Psoas muscle (tissue), 8 donors: ENCODE results near the gene ACACA. TPM values are rescaled to one million over a fixed set of nuclear protein-coding genes. Genes with fewer than 3 reads are reported as not detected.

Source experiments
- ATAC-seq, 4 donors: fragments of 200-7000 bp; cut with Tn5 transposase; one replicate each; pipeline ENCODE4 v1.9.1; 2020; ENCODE audit warnings: moderate library complexity in 3 of 4, mild to moderate bottlenecking in 2 of 4
- DNase-seq, 2 donors: peaks; one replicate each; pipeline ENCODE4 v3.0.0-alpha.2; 2020
- H3K27ac ChIP-seq: fragments of 200-600 bp; one replicate; pipeline ENCODE4 v1.8.0; 2022
- H3K27me3 ChIP-seq, 3 donors: fragments of 200-600 bp in 1 of 3; one replicate each; pipeline versions ENCODE4 v1.6.1 to v1.8.0; 2013 to 2022; ENCODE audit warnings: low read length in 2 of 3, mild to moderate bottlenecking in 2 of 3, moderate library complexity in 1 of 3; ENCODE audit not compliant: insufficient read depth in 3 of 3
- H3K36me3 ChIP-seq, 2 donors: fragments of 200-600 bp in 1 of 2; one replicate each; pipeline versions ENCODE4 v1.6.1 to v1.8.0; 2013 to 2022; ENCODE audit warnings: low read depth in 1 of 2, mild to moderate bottlenecking in 1 of 2, moderate library complexity in 1 of 2; ENCODE audit not compliant: insufficient read depth in 1 of 2
- H3K4me1 ChIP-seq: fragments of 200-600 bp; one replicate; pipeline ENCODE4 v1.8.0; 2022
- H3K4me3 ChIP-seq: fragments of 200-600 bp; one replicate; pipeline ENCODE4 v1.8.0; 2022; ENCODE audit warnings: mild to moderate bottlenecking
- H3K9me3 ChIP-seq: fragments of 200-600 bp; one replicate; pipeline ENCODE4 v1.8.0; 2022
- WGBS, 3 donors: extraction: QIAGEN DNeasy Blood & Tissue Kit; methylation state at CpG; one replicate each; pipeline versions ENCODE4 v1.1.6 to v1.1.7; 2013; 5-methylcytosine and 5-hydroxymethylcytosine counted together
- intact Hi-C, 2 donors: fragments of 100-400 bp; cut with DNase I; formaldehyde crosslinking; loops; one replicate each; pipeline versions ENCODE4 v1.11.0 to v1.14.2; 2022
- polyA plus RNA-seq, 3 donors: library from polyadenylated mRNA; stranded (reverse); fragments of 200-250 nt; gene quantifications; one replicate each; pipeline ENCODE4 v1.2.3, GENCODE V29; 2013
- total RNA-seq, 4 donors: library from RNA; stranded (reverse); fragmentation: NEBNext Ultra II Directional in 2 of 4; extraction: Animal tissue kit (Norgen Biotek cat#: 25700) in 2 of 4; gene quantifications; one replicate each; pipeline versions ENCODE4 v1.2.1 to v1.2.4, GENCODE V29; 2021 to 2023
- TF ChIP-seq, protein P1 (sequence below): fragments of 200-600 bp; IDR thresholded peaks from one replicate; pipeline ENCODE4 v1.8.0; 2022; ENCODE audit warnings: antibody characterized with exemption
- donor health status: healthy with polysubstance abuse.
- donor health status: DM: no; HTN: no; CAD: no; lungs with moderate emphysema.
- donor health status: Bipolar disorder and iron deficiency.
- donor health status: healthy.
- donor health status: DM: yes; HTN: yes; CAD: no.
- donor health status: DM: no; HTN: no; CAD: no.
- donor health status: DM: no; HTN: no; CAD: no.
- donor health status: DM: yes; HTN: yes; CAD: no.

The ACACA gene
- total and polyA plus RNA-seq, 7 donors, result 7.2 to 42.6 (median 21.5) TPM

DNA sequence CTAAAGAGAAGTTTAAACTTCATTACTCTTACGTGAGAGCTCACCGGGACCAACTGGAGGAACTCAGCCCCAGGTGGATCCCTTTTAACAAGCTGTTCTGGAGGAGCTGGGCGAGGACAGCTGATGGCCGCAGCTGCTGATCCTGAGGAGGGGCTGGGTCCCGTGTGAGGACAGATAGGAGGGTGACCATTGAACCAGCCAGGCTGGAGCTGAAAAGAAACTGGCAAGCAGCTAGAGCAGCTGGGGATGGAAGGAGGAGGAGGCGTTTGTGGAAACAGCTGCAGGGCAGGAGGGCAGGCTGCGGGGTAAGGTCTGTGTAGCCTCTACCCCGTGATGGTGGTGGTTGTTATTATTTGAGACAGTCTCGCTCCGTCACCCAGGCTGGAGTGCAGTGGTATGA is 338.4 kb downstream of the ACACA start:
- no peak for DNase-seq
- H3K27ac ChIP-seq, result peak overlapping the region; percentile 54

DNA sequence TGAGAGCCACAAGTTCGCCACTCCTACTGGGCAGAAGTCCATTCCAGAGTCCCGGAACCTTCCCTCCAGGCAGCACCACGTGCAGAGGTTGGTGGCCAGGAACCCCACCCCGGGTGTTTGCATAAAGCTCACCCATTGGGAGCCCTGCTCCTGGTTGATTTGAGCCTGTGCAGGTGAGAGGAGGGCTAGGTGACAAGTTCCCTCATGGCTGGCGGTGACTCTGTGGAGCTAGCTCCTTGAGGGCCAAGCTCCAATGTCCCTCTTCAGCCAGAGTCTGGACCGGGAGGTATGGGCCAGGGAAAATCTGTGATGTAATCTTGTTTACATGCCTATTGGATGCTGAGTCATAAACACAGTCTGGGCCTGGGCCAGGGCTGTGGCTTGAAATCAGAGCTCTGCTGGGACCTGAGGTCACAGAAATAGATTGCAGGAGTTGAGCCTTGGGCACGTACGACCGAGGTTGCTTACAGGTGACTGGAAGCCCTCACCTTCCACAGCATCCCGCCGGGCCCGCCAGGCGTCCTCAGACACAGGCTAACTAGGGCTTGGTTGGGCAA is 339.0 kb downstream of the ACACA start:
- Histone ChIP-seq H3K27me3 (peaks cover 0 to 3% (median 0%) of the 10 kb centered on the region in 3 donors), H3K4me3 (no peak overlapping the region), H3K36me3 (no peaks in the 10 kb centered on the region), H3K4me1 (peaks cover 4% of the 10 kb centered on the region), H3K9me3 (no peaks in the 10 kb centered on the region), H3K27ac (peak overlapping the region; percentile 54)
- intact Hi-C loops, result loop anchor here in 1 of 2 donors (10.0 kb wide), 1 partner anchor 57 kb away; no protein-coding TSS in a partner anchor
- ATAC-seq (peak; percentile 91 to 97 (median 96)), DNase-seq (peak; percentile 72 to 85)
- TF ChIP-seq, protein P1, sequence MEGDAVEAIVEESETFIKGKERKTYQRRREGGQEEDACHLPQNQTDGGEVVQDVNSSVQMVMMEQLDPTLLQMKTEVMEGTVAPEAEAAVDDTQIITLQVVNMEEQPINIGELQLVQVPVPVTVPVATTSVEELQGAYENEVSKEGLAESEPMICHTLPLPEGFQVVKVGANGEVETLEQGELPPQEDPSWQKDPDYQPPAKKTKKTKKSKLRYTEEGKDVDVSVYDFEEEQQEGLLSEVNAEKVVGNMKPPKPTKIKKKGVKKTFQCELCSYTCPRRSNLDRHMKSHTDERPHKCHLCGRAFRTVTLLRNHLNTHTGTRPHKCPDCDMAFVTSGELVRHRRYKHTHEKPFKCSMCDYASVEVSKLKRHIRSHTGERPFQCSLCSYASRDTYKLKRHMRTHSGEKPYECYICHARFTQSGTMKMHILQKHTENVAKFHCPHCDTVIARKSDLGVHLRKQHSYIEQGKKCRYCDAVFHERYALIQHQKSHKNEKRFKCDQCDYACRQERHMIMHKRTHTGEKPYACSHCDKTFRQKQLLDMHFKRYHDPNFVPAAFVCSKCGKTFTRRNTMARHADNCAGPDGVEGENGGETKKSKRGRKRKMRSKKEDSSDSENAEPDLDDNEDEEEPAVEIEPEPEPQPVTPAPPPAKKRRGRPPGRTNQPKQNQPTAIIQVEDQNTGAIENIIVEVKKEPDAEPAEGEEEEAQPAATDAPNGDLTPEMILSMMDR, result no peak
- WGBS, 3 donors, result 16 to 31% (median 22%) methylated on average over 13 of the region's 13 CpGs

More for the DNA sequence above, 338.4 kb downstream of the ACACA start:
- H3K4me3 ChIP-seq, result no peak overlapping the region
- ATAC-seq, result peak; percentile 34 to 64 (median 42)
- H3K9me3 ChIP-seq, result no peaks in the 10 kb centered on the region
- intact Hi-C loops, result loop anchor here in 1 of 2 donors (10.0 kb wide), 1 partner anchor 57 kb away; no protein-coding TSS in a partner anchor
- peaks cover 4% of the 10 kb centered on the region for H3K4me1 ChIP-seq
- 21 to 34% (median 25%) methylated on average over 9 to 10 of the region's 10 CpGs for WGBS, 3 donors
- H3K36me3 ChIP-seq, result no peaks in the 10 kb centered on the region
- TF ChIP-seq, protein P1, result no peak
- H3K27me3 ChIP-seq, result peaks cover 0 to 2% (median 0%) of the 10 kb centered on the region in 3 donors

DNA sequence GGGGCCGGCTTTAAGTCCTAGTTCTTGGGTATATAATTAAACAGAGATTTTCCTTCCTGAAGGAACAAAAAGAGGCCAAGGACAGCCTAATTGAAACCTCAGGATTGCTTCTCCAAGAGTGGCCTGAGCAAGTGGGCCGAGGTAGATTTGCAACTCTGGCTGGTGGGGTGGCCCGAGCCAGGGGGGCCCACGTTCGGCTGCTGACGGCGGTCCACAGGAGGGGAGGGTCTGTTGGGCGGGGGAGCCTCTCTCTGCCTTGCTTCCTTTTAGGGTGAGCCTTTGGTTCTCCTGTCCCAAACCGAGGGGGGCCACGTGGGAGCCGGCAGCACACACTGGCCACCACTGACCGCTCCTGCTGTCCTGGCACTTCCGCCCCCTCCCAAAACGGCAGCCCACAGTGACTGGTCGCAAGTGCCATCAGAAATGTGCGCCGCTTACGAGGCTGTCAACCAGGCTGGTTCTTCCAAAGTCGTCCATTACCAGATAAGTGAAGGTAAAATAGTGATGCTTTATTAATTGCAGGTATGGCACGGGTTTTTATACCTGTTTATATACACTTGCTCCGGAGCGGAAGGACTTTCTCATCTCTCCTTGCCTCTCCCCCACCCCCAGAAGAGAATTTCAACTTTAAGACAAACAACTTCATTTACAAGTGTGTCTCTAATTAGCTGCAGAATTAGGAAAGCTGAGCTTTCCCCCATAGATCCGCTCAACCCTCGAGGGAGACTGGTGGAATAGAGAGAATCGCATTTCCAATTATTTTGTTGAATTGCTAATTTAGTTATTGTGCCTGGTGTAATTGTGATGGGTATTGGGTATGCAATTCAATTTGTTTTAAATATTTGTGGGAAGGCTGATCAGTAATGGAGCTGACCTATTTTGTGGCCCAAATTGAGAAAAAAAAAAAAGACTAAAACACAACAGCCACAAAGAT is 340.0 kb downstream of the ACACA start:
- no peak for ATAC-seq
- no peak overlapping the region for H3K4me3 ChIP-seq
- no peaks in the 10 kb centered on the region for H3K9me3 ChIP-seq
- H3K27me3 ChIP-seq, result peaks cover 0 to 3% (median 0%) of the 10 kb centered on the region in 3 donors
- peaks cover 4% of the 10 kb centered on the region for H3K4me1 ChIP-seq
- WGBS, 3 donors, result 70 to 78% (median 76%) methylated on average over 24 to 25 of the region's 25 CpGs
- no peak overlapping the region for H3K27ac ChIP-seq
- no peaks in the 10 kb centered on the region for H3K36me3 ChIP-seq
- no peak for DNase-seq
- intact Hi-C loops, result loop anchor here in 1 of 2 donors (10.0 kb wide), 1 partner anchor 58 kb away; no protein-coding TSS in a partner anchor
- TF ChIP-seq, protein P1, result no peak

DNA sequence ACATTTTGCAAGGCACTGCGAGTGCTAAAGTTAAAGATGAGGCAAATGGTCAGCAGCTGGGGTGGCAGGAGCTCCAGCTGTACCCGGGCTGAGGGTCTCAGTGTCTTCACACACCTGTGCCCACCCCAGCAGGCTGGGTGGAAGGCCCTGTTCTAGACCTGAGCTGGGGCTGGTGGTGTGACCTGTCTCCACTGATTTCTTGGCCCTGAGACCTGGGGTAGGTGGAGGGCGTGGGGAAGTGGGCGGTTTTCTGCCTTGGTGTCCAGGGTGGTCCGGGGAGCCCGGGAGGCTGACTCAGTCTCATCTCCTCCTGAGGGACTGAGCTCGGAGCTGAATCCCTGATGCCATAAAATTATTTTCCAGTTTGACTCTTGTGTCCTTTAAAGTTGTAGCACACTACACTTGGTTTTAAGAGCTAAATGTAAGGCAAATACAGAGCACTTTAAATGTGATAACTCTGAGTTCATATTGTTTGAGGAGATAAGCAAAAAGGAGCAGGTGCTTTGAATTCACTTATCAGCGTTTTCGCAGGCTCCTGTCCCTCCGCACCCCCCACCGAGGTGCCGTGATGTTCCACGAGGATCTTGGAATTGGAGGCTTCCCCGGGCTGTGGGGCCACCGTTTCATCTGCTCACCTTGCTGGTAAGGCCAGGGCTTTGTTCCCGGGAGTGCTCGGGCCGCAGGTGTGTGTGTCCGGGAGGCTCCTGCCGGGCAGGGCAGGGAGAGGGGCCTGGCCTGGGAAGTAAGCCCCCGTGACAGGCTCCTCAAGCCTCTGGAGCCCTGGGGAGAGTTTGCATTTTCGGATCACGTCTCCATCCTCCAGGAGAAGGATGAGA is 340.9 kb downstream of the ACACA start:
- DNase-seq, result no peak
- no peaks in the 10 kb centered on the region for H3K36me3 ChIP-seq
- no peak overlapping the region for H3K4me3 ChIP-seq
- H3K27ac ChIP-seq, result no peak overlapping the region
- H3K4me1 ChIP-seq, result peaks cover 4% of the 10 kb centered on the region
- ATAC-seq, result no peak
- no peaks in the 10 kb centered on the region for H3K9me3 ChIP-seq
- WGBS, 3 donors, result 62 to 76% (median 66%) methylated on average over 23 of the region's 23 CpGs
- peaks cover 0 to 3% (median 0%) of the 10 kb centered on the region in 3 donors for H3K27me3 ChIP-seq
- TF ChIP-seq, protein P1, result no peak
- intact Hi-C loops, result loop anchor here in 1 of 2 donors (10.0 kb wide), 1 partner anchor 59 kb away; no protein-coding TSS in a partner anchor
